Renal cortical epithelial cell (primary cell): ENCODE data around the gene NOX3. TPM values are rescaled to one million over a fixed set of nuclear protein-coding genes. Genes with fewer than 3 reads are reported as not detected.

Experiments used
- DNase-seq: peaks from one replicate; pipeline ENCODE4 v3.0.0-alpha.2; 2011; ENCODE audit warnings: low read depth
- total RNA-seq: library from RNA; depleted of rRNA; stranded (reverse); fragments of >200 nt; gene quantifications from 2 replicates; pipeline ENCODE4 v1.2.3, GENCODE V29; 2014

Gene NOX3
- total RNA-seq, 1 donor from 2014 or later: not detected

DNA sequence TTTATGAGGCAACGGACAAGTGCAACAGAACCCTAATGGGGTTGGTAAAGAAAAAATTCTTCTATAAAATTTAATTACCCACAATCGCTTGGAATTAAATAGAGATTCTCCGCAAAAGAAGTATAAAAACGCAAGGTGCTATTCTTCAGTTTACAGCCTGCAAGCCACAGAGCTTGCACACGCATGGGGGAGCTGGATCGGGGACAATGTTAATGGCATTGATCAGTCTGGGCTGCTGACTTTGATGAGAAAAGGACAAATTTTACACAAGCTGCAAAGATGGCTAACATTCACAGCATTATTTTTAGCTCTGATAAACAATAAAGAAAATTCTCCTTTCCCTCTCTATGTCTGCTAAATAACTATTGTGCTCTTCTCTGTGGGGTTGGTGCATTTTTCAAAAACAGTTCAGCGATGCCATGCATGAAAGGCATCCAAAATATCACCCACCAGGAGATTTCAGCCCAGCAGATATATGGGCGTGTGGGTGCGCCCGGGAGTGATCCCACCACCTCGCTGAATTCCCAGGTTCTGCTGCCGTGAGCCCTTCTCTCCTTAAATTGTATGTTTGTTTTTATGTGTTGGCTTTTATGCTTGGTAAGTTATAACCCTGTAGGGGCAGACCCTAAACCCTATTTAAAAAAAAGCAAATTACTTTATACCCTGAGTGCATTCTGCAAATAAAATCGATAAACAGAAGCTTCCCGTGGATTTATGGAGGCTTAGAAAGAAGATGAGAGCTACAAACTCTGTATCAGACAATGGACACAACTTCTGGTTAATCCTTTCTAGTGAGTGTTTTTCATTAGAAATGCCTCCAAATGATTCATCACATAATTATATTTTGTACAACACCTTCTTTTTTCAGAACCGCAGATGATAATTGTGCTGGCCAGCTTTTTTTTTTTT is 55.6 kb downstream of the NOX3 start:
- no peak for DNase-seq

DNA sequence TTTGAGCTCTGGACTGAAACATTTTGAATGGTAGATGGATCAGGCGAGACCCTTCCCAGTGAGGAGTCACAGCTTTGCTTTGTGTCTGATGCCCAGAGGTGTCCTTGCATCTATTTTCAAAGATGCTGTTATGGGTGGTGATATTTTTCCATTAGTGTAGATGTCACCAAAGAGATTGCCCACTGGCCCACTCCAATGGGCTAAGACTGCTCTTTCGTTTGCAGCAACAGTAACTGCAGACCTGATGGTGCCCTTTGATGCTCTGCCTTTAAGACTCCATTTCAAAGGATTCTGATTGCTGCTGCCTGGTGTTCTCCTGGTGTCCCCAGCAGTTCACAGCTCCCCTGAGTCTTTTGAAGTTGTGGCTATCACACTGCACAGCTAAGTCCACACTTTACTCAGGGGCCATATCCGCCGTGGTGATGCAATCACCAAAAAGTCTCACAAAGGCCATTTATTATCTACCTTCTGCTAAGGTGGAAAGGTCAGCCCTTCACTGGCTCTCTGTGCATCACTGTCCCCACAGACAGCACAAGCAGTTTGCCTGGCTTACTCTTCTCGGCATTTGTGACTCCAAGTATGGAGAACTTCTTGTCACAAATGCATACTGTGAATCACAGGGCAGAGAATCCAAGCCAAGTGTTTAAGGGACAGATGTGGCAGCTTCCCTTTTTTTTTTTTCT is 56.4 kb downstream of the NOX3 start:
- no peak for DNase-seq

- no peak for DNase-seq
Measured at GRCh38 chr6:155398701-155399061, 57.0 kb downstream of the NOX3 start.

GRCh38 chr6:155398221-155398620 is 57.4 kb downstream of the NOX3 start:
- DNase-seq: no peak

- no peak for DNase-seq
Measured at GRCh38 chr6:155397172-155397705, 58.4 kb downstream of the NOX3 start.

DNA sequence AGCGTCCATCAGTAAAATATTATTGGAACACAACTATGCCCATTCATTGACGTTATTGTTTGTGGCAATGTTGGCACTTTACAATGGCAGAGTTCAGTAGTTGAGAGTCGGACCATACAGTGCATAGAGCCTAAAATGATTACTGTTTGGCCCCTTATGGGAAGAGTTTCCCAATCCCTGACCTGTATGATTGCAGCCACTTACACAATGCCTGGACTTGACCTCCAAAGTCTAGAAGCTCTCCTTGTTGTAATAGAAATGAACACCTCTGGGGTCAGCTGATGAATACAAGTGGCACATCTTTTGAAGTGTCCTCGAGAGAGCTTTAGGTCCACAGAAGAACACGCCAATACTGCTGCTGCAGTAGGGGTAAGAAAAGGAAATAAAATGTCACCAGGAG is 59.0 kb downstream of the NOX3 start:
- DNase-seq: no peak

DNA sequence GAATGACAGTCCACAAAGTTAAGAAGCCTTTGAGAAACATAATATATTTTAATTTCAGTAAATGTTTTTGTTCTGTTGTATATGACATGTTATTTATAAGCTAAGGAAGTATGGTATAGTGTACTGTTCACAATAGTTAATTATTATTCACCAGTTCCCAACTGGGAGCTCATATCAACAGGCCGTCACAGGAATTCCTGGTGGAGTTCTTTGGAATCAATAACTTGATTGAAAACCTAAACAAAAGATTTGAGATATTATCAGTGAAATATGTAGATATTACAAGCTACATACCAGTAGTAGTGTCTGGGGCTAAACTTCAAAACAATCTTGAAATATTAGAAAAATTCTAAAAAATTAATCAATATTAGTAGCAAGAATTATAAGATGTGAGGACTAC is 60.3 kb downstream of the NOX3 start:
- DNase-seq: no peak

GRCh38 chr6:155389130-155389529 is 66.5 kb downstream of the NOX3 start:
- peak; percentile 26 for DNase-seq

DNA sequence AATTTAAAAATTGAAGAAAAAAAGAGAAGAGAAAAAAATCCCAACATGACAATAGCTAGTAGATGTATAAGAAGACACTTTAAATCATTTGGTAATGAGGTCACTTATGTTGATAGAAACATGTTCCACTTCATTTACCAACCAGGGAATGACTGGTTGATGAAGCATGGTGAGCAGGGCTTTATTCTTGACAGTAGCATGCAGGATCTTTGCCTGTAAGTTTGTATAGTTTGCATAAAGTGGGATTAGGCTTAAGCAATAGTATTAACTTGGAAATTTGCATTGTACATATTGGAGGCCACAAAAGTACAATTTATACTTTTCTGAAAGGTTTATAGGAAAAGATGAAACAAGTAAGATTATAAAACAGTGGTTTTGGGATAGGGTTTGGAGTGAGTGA is 67.0 kb downstream of the NOX3 start:
- peak; percentile 68 for DNase-seq

GRCh38 chr6:155387481-155387880 is 68.2 kb downstream of the NOX3 start:
- DNase-seq: peak; percentile 11

GRCh38 chr6:155384321-155384952 is 71.2 kb downstream of the NOX3 start:
- DNase-seq: no peak

DNA sequence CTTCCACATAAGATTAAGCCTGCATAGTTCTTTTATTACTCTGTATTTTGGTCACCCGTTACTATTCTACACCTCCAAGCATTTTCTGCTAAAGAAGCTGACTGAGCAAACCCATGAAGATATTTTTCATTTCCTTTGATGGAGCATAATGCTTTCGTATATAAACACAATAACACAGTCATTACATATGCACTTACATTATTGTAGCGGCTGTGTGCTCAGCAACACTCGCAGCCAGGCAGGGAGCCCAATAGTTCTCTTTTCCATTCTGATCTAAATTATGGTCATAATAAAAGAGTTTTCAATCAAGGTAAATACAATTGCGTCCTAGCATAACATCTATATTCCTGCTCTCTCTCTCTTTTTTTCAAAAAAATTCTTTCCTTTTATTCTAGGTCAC is 71.7 kb downstream of the NOX3 start:
- no peak for DNase-seq

DNA sequence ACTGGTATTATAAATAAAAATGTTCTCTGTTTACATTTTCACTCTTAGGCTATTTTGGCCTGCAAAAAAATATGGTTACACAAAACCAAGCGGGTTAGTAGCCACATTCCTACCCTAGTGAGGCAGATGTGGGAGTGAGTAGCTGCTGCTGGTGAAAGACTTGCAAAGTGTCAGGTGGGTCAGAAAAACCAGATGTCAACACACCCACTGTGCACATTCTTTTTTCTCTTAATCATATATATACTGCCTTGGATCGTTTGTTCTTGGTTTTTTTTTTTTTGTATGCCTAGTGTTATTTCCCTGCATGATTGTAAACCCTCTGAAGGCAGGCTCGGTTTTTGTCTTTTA is 73.3 kb downstream of the NOX3 start:
- DNase-seq: no peak

GRCh38 chr6:155381673-155382337 is 73.8 kb downstream of the NOX3 start:
- no peak for DNase-seq

GRCh38 chr6:155380666-155381332 is 74.8 kb downstream of the NOX3 start:
- DNase-seq: no peak

DNA sequence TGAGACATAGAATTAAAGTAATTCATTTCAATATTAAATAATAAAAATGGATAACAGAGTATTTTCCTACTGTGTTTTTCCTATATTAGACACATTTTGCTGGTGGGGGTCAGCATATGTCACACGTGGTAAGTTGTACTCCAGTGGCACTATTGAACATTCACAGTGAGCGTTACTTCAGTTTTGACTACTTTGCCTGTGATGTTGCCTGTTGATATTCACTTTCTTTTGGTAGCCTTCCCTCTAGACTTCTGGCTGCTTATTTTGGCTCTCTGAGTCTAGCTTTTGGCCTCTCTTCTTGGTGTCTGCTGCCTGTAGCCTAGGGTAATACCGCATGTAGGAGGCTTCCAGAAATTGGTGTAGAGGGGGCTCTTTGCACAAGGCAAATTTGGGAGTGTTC is 76.9 kb downstream of the NOX3 start:
- DNase-seq: no peak

DNA sequence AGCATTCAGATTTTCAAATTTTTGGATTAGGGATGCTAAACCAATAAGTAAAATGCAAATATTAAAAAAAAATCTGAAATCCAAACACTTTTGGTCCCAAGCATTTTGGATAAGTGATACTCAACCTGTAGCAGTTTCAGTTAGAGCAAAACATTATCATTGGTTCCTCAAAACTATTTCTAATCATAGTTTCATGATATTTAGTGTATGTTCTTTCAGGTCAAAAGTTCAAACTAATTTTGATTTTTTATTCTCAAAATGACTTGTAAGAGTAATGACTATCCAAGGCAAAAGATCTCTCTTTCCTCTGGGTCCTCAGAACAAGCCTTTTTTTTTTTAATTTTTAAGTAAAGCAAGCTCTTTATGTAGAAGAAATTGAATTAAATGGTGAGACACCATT is 77.4 kb downstream of the NOX3 start:
- no peak for DNase-seq

GRCh38 chr6:155377061-155377460 is 78.6 kb downstream of the NOX3 start:
- DNase-seq: peak; percentile 60

DNA sequence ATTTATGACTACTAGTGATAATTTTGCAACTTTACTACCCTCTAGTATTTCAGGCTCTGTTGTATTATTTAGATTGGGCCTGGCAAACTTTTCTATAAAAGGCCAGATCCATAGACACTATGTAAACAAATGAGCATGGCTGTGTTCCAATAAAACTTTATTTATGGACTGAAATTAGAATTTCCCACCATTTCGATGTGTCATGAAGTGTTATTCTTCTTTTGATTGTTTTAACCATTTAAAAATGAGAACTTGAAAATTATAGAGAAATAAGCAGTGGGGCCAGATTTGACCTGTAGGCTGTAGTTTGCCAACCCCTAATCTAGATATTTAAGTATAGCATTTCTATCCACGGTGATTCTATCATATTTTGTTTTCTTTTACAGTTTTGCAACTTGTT is 79.8 kb downstream of the NOX3 start:
- no peak for DNase-seq

- DNase-seq: no peak
Measured at GRCh38 chr6:155374681-155375080, 81.0 kb downstream of the NOX3 start.

- no peak for DNase-seq
Measured at GRCh38 chr6:155373276-155373675, 82.4 kb downstream of the NOX3 start.

DNA sequence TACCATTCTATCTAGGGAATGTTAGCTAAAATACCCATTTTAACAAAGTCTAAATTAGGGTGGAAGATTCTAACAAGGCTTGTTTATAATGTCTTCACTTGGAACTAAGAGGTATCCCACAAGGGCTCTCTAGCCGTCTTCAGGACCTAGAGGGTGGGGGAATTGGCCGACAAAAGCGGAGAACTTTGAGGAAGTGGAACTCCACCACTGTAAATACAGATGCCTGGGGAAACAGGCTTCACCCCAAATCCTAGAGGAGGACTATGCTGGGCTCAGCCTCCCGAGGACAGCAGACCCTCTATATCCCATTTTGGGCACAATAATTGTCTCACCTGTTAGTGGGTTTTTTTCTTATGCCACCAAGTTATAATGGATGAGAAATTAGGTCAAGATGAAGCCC is 83.4 kb downstream of the NOX3 start:
- no peak for DNase-seq
